ENCODE results near the gene CACNA1H. TPM values are rescaled to one million over a fixed set of nuclear protein-coding genes. Genes with fewer than 3 reads are reported as not detected.

The CACNA1H gene
- total and polyA plus RNA-seq, 2 of the 8 experiments (the other 6 are each of a cell fraction or from before 2014, with no cell fraction given), result 14.0 to 28.7 TPM

DNA sequence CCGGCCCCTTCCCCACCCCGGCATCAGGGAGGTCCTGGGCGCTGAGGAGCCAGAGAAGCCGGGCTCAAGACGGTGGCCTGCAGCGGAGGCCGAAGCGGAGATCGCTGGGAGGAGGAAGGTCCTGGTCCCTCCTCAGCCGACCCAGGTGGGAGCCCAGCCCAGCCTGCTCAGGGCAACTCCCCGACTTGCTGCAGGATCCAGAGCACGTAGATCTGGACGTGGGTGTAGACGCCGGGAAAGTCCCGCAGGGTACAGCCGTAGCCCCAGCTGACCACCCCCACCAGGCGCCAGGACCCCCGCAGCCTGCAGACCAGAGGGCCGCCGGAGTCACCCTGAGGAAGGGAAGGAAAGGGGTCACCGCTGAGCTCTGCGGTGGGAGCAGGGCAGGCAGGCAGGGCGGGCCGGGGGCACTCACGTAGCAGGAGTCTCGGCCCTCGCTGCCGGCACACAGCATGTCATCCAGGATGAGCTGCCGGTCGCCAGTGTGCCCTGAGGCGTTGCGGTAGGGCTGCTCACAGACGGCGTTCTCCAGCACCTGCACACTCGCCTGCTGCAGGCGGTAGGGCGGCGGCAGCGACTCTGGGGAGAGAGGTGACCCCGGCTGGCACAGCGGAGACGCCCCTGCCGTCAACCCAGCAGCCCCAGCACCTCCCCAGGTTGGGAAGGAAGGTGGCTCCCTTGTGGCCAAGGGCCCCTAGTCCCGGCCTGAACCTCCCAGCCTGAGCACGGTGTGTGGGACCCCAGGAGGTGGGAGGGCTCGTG lies 108.4 kb downstream of the CACNA1H start:
- DNase-seq (ENCODE audit: low read depth in 1 of 2, low spot score in 2 of 2) (no peak), FAIRE-seq (no peak)
- peak overlapping the region; percentile 6 for H4K91ac ChIP-seq (replicated peaks; ENCODE audit: insufficient read length, low read length)
- no peak overlapping the region for H3K9ac ChIP-seq (replicated peaks in 1 of 4; ENCODE audit: extremely low read depth in 1 of 4, low read depth in 3 of 4, low read length in 3 of 4)
- no peaks in the 10 kb centered on the region for H3K79me2 ChIP-seq (ENCODE audit: control insufficient read depth in 1 of 2, insufficient read depth in 2 of 2, low read length in 2 of 2)
- no peak overlapping the region for H2AFZ ChIP-seq (ENCODE audit: low read length)
- peaks cover 0 to 2% of the 10 kb centered on the region in 2 experiments; a peak in 1 of 4 replicates for H3K9me3 ChIP-seq (ENCODE audit: insufficient read depth in 2 of 2, low read depth in 1 of 2, low read length in 1 of 2)
- H3K79me1 ChIP-seq (ENCODE audit: low read depth, low read length), result no peaks in the 10 kb centered on the region; the same call in 1 of the 2 replicates
- WGBS, 2 experiments (ENCODE audit: extremely low coverage in 1 of 2, insufficient coverage in 1 of 2, insufficient read length in 1 of 2, insufficient replicate concordance in 2 of 2, low coverage in 1 of 2, low lambda C conversion rate in 2 of 2, missing lambda C conversion rate in 1 of 2), result 80% methylated on average over 35 of the region's 47 CpGs; no CpG with 5 or more reads in 1 of the 2 experiments
- H3K4ac ChIP-seq (replicated peaks; ENCODE audit: insufficient read length, low read depth, low read length), result no peak overlapping the region
- no peak overlapping the region for H3K56ac ChIP-seq (replicated peaks; ENCODE audit: insufficient read length, low read depth, low read length)
- H3K27me3 ChIP-seq (replicated peaks in 1 of 4; ENCODE audit: control insufficient read depth in 3 of 4, extremely low read depth in 1 of 4, insufficient read depth in 3 of 4, low read length in 3 of 4), result peaks cover 0 to 28% (median 14%) of the 10 kb centered on the region in 4 experiments; a peak in 5 of 7 replicates
- H3K4me2 ChIP-seq (ENCODE audit: insufficient read depth in 1 of 2, low read depth in 2 of 2, low read length in 2 of 2), result peak overlapping the region in 1 of 2 experiments; percentile 49; a peak in 2 of 4 replicates
- peaks cover 3% of the 10 kb centered on the region; the same call in 1 of the 2 replicates for H3K23me2 ChIP-seq (ENCODE audit: low read depth, low read length)
- no peak overlapping the region for H2BK120ac ChIP-seq (replicated peaks; ENCODE audit: low read depth, low read length)
- no peak overlapping the region for H3K27ac ChIP-seq (ENCODE audit: low read depth, low read length)
- H3K36me3 ChIP-seq (ENCODE audit: control insufficient read depth in 2 of 4, insufficient read depth in 4 of 4, low read length in 3 of 4), result no peaks in the 10 kb centered on the region; a peak in 1 of 8 replicates
- no peak overlapping the region for H2BK5ac ChIP-seq (ENCODE audit: low read depth, low read length)
- H2BK12ac ChIP-seq (ENCODE audit: low read depth, low read length), result 0 out of 2 replicates have a peak overlapping the region, but pooled peaks have one; percentile 60
- no peak overlapping the region for H3K14ac ChIP-seq (ENCODE audit: insufficient read length)
- no peak overlapping the region for H4K5ac ChIP-seq (ENCODE audit: insufficient read length, low read depth, low read length)
- ChIA-PET POLR2A (ENCODE audit: partially characterized antibody) (no interaction called here), CTCF (ENCODE audit: partially characterized antibody) (interaction anchor here (0.7 to 1.2 kb wide), 4 partner anchors 17 to 43 kb away, joined by 3 to 4 read pairs (median 3); no protein-coding TSS in a partner anchor)
- 0 out of 2 replicates have a peak overlapping the region, but pooled peaks have one; percentile 29 for H2BK15ac ChIP-seq (ENCODE audit: low read length)
- no peak overlapping the region for H2BK20ac ChIP-seq (ENCODE audit: low read length)
- H4K20me1 ChIP-seq (replicated peaks in 1 of 2; ENCODE audit: control insufficient read depth in 1 of 2, insufficient read depth in 2 of 2, low read length in 2 of 2), result peaks cover 0 to 7% of the 10 kb centered on the region in 2 experiments
- H3K18ac ChIP-seq (ENCODE audit: extremely low read depth, low read length), result no peak overlapping the region
- H4K8ac ChIP-seq (ENCODE audit: extremely low read depth, insufficient read depth, low read length), result peak overlapping the region; percentile 79; the same call in 1 of the 2 replicates
- no peak overlapping the region for H3K23ac ChIP-seq (ENCODE audit: insufficient read length)
- H3K4me1 ChIP-seq (replicated peaks in 1 of 4; ENCODE audit: control insufficient read depth in 3 of 4, insufficient read depth in 4 of 4, low read length in 3 of 4), result peaks cover 0 to 11% (median 8%) of the 10 kb centered on the region in 4 experiments; a peak in 6 of 7 replicates
- no peak overlapping the region for H2AK5ac ChIP-seq (ENCODE audit: low read depth, low read length)
- TF ChIP-seq GABPA (IDR thresholded peaks at IDR 0.05; ENCODE audit: borderline replicate concordance, insufficient read depth, low read length) (peak; percentile 17), BACH1 (IDR thresholded peaks at IDR 0.05; ENCODE audit: low read length) (no peak)
- H3K4me3 ChIP-seq (ENCODE audit: extremely low read depth in 1 of 4, insufficient read depth in 2 of 4, low read depth in 3 of 4, low read length in 4 of 4), result 0 out of 8 replicates have a peak overlapping the region, but pooled peaks of 1 of the 4 experiments have one; percentile 8
